ENCODE data around the gene ZDHHC21.

Gene ZDHHC21

DNA sequence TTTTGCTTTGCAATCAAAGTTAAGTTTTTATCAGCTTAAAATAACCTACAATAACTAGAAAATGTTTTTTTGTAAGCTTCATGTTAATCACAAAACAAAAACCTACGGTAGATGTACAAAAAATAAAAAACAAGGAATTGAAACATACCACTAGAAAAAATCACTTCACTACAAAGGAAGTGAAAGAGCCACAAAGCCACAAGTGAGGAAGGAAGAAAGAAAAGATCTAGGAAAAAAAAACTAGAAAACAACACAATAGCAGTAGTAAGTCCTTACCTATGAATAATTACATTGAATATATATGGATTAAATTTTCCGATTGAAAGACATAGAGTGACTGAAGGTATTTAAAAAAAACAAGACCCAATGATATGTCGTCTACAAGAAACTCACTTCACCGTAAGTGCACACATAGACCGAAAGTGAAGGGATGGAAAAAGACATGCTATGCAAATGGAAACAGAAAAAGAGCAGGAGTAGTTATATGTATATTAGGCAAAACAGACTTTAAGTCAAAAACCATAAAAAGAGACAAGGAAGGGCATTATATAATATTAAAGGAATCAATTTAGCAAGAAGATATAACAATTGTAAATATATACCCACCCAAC is 13.4 kb upstream of the ZDHHC21 start:
- POLR2A ChIA-PET, result no interaction called here
- no peak for DNase-seq (ENCODE audit: extremely low spot score)
- TF ChIP-seq ZNF384 (IDR thresholded peaks at IDR 0.05) (no peak), ARNT (IDR thresholded peaks at IDR 0.05) (no peak), HDGF (IDR thresholded peaks at IDR 0.05; ENCODE audit: borderline replicate concordance) (no peak), TARDBP (IDR thresholded peaks at IDR 0.05) (no peak), PKNOX1 (IDR thresholded peaks at IDR 0.05) (no peak), SUZ12 (IDR thresholded peaks at IDR 0.05) (no peak), BHLHE40 (IDR thresholded peaks at IDR 0.05; ENCODE audit: borderline replicate concordance) (no peak), LEF1 (IDR thresholded peaks at IDR 0.05; ENCODE audit: borderline replicate concordance) (no peak), FOXM1 (IDR thresholded peaks at IDR 0.05; ENCODE audit: borderline replicate concordance) (no peak), ELF4 (IDR thresholded peaks at IDR 0.05) (no peak), FOXA1 (IDR thresholded peaks at IDR 0.05) (no peak), SP1 (IDR thresholded peaks at IDR 0.05) (no peak), L3MBTL2 (conservative IDR thresholded peaks at IDR 0.05) (no peak), NFRKB (IDR thresholded peaks at IDR 0.05) (no peak)
- CTCF ChIA-PET, result no interaction called here

GRCh38 chr9:14705079-14705478 is 11.8 kb upstream of the ZDHHC21 start:
- TF ChIP-seq FOXK2 (IDR thresholded peaks at IDR 0.05) (no peak), LEF1 (IDR thresholded peaks at IDR 0.05; ENCODE audit: borderline replicate concordance) (no peak), L3MBTL2 (conservative IDR thresholded peaks at IDR 0.05) (no peak), ARNT (IDR thresholded peaks at IDR 0.05) (no peak), BHLHE40 (IDR thresholded peaks at IDR 0.05; ENCODE audit: borderline replicate concordance) (no peak), NFRKB (IDR thresholded peaks at IDR 0.05) (no peak), HDGF (IDR thresholded peaks at IDR 0.05; ENCODE audit: borderline replicate concordance) (no peak), FOXA1 (IDR thresholded peaks at IDR 0.05) (no peak)
- no peak for DNase-seq (ENCODE audit: extremely low spot score)
- ChIA-PET POLR2A (interaction anchor here (0.9 kb wide), 1 partner anchor 12 kb away, joined by 3 read pairs; the partner anchor contains the start of gene ZDHHC21), CTCF (interaction anchor here (0.6 kb wide), 1 partner anchor 405 kb away, joined by 3 read pairs; no protein-coding TSS in a partner anchor)

- CTCF ChIA-PET, result no interaction called here
- TF ChIP-seq LEF1 (IDR thresholded peaks at IDR 0.05; ENCODE audit: borderline replicate concordance) (no peak), SP1 (IDR thresholded peaks at IDR 0.05) (no peak), CTBP1 (IDR thresholded peaks at IDR 0.05; ENCODE audit: borderline replicate concordance) (no peak), FOXA1 (IDR thresholded peaks at IDR 0.05) (no peak), L3MBTL2 (conservative IDR thresholded peaks at IDR 0.05) (no peak), BHLHE40 (IDR thresholded peaks at IDR 0.05; ENCODE audit: borderline replicate concordance) (no peak), ELF4 (IDR thresholded peaks at IDR 0.05) (no peak), ZNF384 (IDR thresholded peaks at IDR 0.05) (no peak), ARNT (IDR thresholded peaks at IDR 0.05) (no peak), TARDBP (IDR thresholded peaks at IDR 0.05) (no peak), PKNOX1 (IDR thresholded peaks at IDR 0.05) (no peak), FOXK2 (IDR thresholded peaks at IDR 0.05) (no peak), NFRKB (IDR thresholded peaks at IDR 0.05) (no peak), SUZ12 (IDR thresholded peaks at IDR 0.05) (no peak), HDGF (IDR thresholded peaks at IDR 0.05; ENCODE audit: borderline replicate concordance) (no peak)
- POLR2A ChIA-PET, result no interaction called here
- DNase-seq (ENCODE audit: extremely low spot score), result no peak
These were observed 11.0 kb upstream of the ZDHHC21 start for GRCh38 chr9:14704281-14704680.

DNA sequence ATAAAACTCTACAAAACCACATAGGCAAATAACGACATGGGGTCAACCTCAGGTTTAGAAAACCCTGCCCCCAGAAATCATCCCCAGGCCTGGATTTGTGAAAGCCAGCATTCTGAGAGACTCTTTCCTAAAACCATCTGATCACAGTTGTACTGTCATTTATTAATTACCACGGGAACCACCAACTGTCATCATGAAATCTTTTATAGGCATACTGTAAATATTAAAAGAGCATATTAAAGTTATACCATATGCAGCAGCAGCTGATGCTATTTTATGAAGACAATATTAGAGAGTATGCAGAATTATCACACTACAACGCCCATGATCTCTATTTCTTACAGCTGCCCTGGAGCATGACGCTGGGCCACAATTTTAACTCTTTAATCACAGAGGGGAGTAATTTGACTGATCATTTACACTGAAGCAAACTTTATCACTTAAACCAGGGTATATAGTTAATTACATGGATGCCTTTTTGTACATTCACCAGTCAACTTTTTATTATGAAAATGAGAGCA is 9.0 kb upstream of the ZDHHC21 start:
- POLR2A ChIA-PET, result no interaction called here
- TF ChIP-seq ELF4 (IDR thresholded peaks at IDR 0.05) (no peak), CTBP1 (IDR thresholded peaks at IDR 0.05; ENCODE audit: borderline replicate concordance) (no peak), FOXM1 (IDR thresholded peaks at IDR 0.05; ENCODE audit: borderline replicate concordance) (no peak), FOXK2 (IDR thresholded peaks at IDR 0.05) (no peak), ARNT (IDR thresholded peaks at IDR 0.05) (no peak)
- no peak for DNase-seq (ENCODE audit: extremely low spot score)
- CTCF ChIA-PET, result no interaction called here

DNA sequence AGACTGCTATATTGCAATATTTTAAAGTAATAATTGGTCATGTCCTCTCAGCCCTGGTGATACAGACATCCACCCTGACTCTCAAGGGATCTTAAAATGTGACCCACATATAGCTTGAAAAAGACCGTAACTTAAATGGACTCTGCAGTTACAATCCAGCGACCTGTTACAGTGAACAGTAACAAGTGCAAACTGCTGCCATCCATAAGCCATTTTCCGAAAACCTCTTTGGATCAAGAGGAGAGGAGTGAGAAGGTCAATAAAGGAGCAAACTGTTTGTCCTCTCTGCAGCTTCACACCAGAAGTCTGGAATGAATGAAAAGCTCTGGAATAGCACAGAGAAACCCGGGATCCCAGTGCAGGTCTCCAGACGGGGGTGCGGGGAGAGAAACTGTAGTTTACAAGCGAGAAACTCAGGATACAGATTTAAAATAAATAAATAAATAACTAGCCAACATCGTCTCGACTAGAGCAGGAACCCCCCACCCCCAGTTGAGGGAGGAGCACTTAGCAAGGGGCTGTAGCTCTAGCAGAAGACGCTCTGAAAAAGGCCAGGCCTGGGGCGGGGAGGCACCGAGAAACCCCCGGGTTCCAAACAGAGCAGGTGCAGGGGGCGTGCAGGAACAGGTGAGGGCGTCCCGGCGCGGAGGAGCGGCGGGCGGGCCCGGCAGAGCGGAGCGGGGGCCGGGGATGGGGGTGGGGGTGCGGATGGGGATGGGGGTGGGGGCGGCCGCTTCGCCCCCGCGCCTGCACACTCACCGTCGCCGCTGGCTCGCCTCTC is 572 bp downstream of the ZDHHC21 start:
- POLR2A ChIA-PET, result interaction anchor here (1.0 to 1.1 kb wide), 2 partner anchors 13 to 16 kb away, joined by 3 read pairs; no protein-coding TSS in a partner anchor
- CTCF ChIA-PET, result no interaction called here
- TF ChIP-seq L3MBTL2 (conservative IDR thresholded peaks at IDR 0.05) (no peak), HDGF (IDR thresholded peaks at IDR 0.05; ENCODE audit: borderline replicate concordance) (no peak), NFRKB (IDR thresholded peaks at IDR 0.05) (no peak), BHLHE40 (IDR thresholded peaks at IDR 0.05; ENCODE audit: borderline replicate concordance) (no peak), FOXM1 (IDR thresholded peaks at IDR 0.05; ENCODE audit: borderline replicate concordance) (no peak), SUZ12 (IDR thresholded peaks at IDR 0.05) (no peak), ARNT (IDR thresholded peaks at IDR 0.05) (no peak), SP1 (IDR thresholded peaks at IDR 0.05) (no peak), LEF1 (IDR thresholded peaks at IDR 0.05; ENCODE audit: borderline replicate concordance) (no peak), ZNF384 (IDR thresholded peaks at IDR 0.05) (no peak), CTBP1 (IDR thresholded peaks at IDR 0.05; ENCODE audit: borderline replicate concordance) (no peak), ELF4 (IDR thresholded peaks at IDR 0.05) (no peak), PKNOX1 (IDR thresholded peaks at IDR 0.05) (no peak), FOXK2 (IDR thresholded peaks at IDR 0.05) (no peak), FOXA1 (IDR thresholded peaks at IDR 0.05) (no peak), TARDBP (IDR thresholded peaks at IDR 0.05) (no peak)
- no peak for DNase-seq (ENCODE audit: extremely low spot score)
